ENCODE results near the gene PRB3. TPM values are rescaled to one million over a fixed set of nuclear protein-coding genes. Genes with fewer than 3 reads are reported as not detected.

Gene PRB3
- total RNA-seq, result 0.10 TPM

GRCh38 chr12:11269607-11270006 lies at the start of gene PRB3:
TSS of gene PRB3 (minus strand) at chr12:11269707. CDS start at chr12:11269669, 38 bp downstream.
- H3K27me3 ChIP-seq (ENCODE audit: insufficient read depth, low read length), result no peaks in the 10 kb centered on the region
- no peaks in the 10 kb centered on the region for H3K4me1 ChIP-seq (ENCODE audit: insufficient read depth, low read length)
- no peaks in the 10 kb centered on the region for H3K9me3 ChIP-seq (ENCODE audit: low read depth, low read length)
- H3K4me3 ChIP-seq (ENCODE audit: low read length), result no peak within 1 kb of the TSS

GRCh38 chr12:11310336-11310735 lies 40.8 kb upstream of the PRB3 start, which contains the start of gene PRB4:
TSS of gene PRB4 (minus strand) at chr12:11310436. CDS start at chr12:11310398, 38 bp downstream.
- no peaks in the 10 kb centered on the region for H3K27me3 ChIP-seq (ENCODE audit: insufficient read depth, low read length)
- no peaks in the 10 kb centered on the region for H3K4me1 ChIP-seq (ENCODE audit: insufficient read depth, low read length)
- H3K9me3 ChIP-seq (ENCODE audit: low read depth, low read length), result no peaks in the 10 kb centered on the region

DNA sequence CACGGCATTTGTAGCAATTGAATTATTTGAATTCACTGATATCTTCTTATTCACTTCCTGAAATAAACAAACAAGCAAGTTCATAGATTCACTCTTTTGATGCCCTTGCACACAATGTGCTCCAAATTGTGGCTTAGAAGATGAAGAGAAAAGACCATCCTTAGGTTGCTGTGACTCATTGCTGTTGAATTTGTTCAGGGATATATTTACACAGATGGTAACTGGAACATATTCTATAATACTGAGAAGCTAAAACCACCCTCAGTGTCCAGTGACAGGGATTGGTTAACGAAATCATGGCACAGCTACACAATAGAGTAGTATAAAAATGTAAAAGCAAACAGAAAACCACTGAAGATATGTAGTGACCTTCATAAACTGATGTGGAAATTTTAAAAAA lies 37.6 kb upstream of the PRB3 start:
- H3K4me3 ChIP-seq (ENCODE audit: low read length), result no peak overlapping the region
- H3K9me3 ChIP-seq (ENCODE audit: low read depth, low read length), result no peaks in the 10 kb centered on the region
- H3K4me1 ChIP-seq (ENCODE audit: insufficient read depth, low read length), result no peaks in the 10 kb centered on the region
- no peaks in the 10 kb centered on the region for H3K27me3 ChIP-seq (ENCODE audit: insufficient read depth, low read length)

More at GRCh38 chr12:11310336-11310735, 40.8 kb upstream of the PRB3 start, which contains the start of gene PRB4:
- no peak within 1 kb of the TSS for H3K4me3 ChIP-seq (ENCODE audit: low read length)

GRCh38 chr12:11273449-11273848 lies 3.9 kb upstream of the PRB3 start:
- Histone ChIP-seq H3K27me3 (ENCODE audit: insufficient read depth, low read length) (no peaks in the 10 kb centered on the region), H3K4me1 (ENCODE audit: insufficient read depth, low read length) (no peaks in the 10 kb centered on the region), H3K4me3 (ENCODE audit: low read length) (no peak overlapping the region), H3K9me3 (ENCODE audit: low read depth, low read length) (no peaks in the 10 kb centered on the region)

GRCh38 chr12:11264501-11264900 lies 5.0 kb downstream of the PRB3 start:
- no peaks in the 10 kb centered on the region for H3K4me1 ChIP-seq (ENCODE audit: insufficient read depth, low read length)
- H3K4me3 ChIP-seq (ENCODE audit: low read length), result no peak overlapping the region
- H3K27me3 ChIP-seq (ENCODE audit: insufficient read depth, low read length), result no peaks in the 10 kb centered on the region
- no peaks in the 10 kb centered on the region for H3K9me3 ChIP-seq (ENCODE audit: low read depth, low read length)

DNA sequence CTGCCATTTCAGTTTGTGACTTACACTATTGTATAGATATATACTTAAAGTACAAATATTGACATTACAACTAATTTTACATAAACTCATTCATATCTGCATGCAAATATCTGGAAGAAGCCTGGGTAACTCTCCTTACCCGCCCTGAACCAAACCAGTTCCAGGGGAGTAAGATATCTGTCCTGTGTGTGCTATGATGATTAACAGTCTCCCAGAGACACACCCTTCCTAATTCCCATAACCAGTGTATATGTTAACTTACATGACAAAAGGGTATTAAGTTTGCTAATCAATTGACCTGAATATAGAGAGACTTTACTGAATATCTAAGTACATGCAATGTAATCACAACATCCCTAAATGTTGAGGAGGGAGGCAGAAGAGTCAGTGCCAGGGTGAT lies 23.0 kb downstream of the PRB3 start:
- Histone ChIP-seq H3K4me1 (ENCODE audit: insufficient read depth, low read length) (no peaks in the 10 kb centered on the region), H3K27me3 (ENCODE audit: insufficient read depth, low read length) (no peaks in the 10 kb centered on the region), H3K9me3 (ENCODE audit: low read depth, low read length) (no peaks in the 10 kb centered on the region), H3K4me3 (ENCODE audit: low read length) (no peak overlapping the region)

GRCh38 chr12:11242656-11243055 lies 26.9 kb downstream of the PRB3 start:
- Histone ChIP-seq H3K27me3 (ENCODE audit: insufficient read depth, low read length) (no peaks in the 10 kb centered on the region), H3K4me1 (ENCODE audit: insufficient read depth, low read length) (no peaks in the 10 kb centered on the region), H3K4me3 (ENCODE audit: low read length) (no peak overlapping the region), H3K9me3 (ENCODE audit: low read depth, low read length) (no peaks in the 10 kb centered on the region)

- Histone ChIP-seq H3K4me3 (ENCODE audit: low read length) (no peak overlapping the region), H3K27me3 (ENCODE audit: insufficient read depth, low read length) (no peaks in the 10 kb centered on the region), H3K9me3 (ENCODE audit: low read depth, low read length) (no peaks in the 10 kb centered on the region), H3K4me1 (ENCODE audit: insufficient read depth, low read length) (no peaks in the 10 kb centered on the region)
Observed at GRCh38 chr12:11240348-11240930, 29.1 kb downstream of the PRB3 start.

DNA sequence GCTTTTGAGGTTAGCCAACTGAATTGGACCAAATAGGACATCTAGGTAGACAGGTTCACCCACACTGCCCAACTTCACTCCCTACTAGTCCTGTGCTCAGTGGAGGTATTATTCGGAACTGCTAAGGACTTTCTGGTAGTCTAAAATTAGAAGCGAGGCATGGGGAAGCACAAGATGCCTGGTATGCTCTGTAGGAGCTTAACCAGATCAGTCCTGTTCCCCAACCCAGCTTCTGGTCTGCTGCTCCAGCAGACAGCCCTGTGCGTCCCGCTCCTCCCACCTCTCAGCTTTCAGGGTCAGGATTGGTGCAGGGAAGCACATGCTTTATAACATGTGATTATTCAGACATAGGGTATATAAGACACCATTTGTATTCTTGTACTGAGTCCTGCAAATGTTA lies 31.2 kb downstream of the PRB3 start:
- no peaks in the 10 kb centered on the region for H3K27me3 ChIP-seq (ENCODE audit: insufficient read depth, low read length)
- no peaks in the 10 kb centered on the region for H3K9me3 ChIP-seq (ENCODE audit: low read depth, low read length)
- H3K4me3 ChIP-seq (ENCODE audit: low read length), result no peak overlapping the region
- no peaks in the 10 kb centered on the region for H3K4me1 ChIP-seq (ENCODE audit: insufficient read depth, low read length)

- no peaks in the 10 kb centered on the region for H3K27me3 ChIP-seq (ENCODE audit: insufficient read depth, low read length)
- H3K9me3 ChIP-seq (ENCODE audit: low read depth, low read length), result no peaks in the 10 kb centered on the region
- no peaks in the 10 kb centered on the region for H3K4me1 ChIP-seq (ENCODE audit: insufficient read depth, low read length)
- H3K4me3 ChIP-seq (ENCODE audit: low read length), result no peak overlapping the region
Observed at GRCh38 chr12:11233532-11233931, 36.0 kb downstream of the PRB3 start.

DNA sequence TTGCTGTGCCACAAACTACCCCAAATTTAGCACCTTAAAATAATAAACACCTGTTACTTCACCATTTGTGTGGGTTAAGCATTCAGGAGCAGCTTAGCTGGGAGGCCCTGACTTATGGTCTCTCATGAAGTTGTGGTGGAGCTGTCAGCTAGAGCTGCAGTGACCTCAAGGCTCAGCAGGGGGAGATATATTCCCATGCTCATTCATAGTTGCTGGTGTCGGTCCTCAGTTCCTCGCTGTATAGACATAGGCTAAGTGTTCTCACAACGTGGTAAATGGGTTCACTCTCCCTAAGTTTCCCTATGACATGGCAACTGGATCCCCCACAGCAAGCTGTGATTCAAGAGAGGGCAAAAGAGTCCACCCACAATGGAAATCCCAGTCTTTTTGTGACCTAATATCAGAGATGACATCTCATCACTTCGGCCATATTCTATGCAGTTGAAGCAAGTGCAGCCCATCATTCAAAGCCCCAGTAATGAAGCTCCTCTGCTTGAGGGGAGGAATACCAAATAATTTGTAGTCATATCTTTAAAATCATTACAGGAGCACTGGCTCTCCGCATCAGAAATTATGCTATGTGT lies 41.1 kb downstream of the PRB3 start:
- Histone ChIP-seq H3K4me1 (ENCODE audit: insufficient read depth, low read length) (no peaks in the 10 kb centered on the region), H3K4me3 (ENCODE audit: low read length) (no peak overlapping the region), H3K27me3 (ENCODE audit: insufficient read depth, low read length) (no peaks in the 10 kb centered on the region), H3K9me3 (ENCODE audit: low read depth, low read length) (no peaks in the 10 kb centered on the region)

DNA sequence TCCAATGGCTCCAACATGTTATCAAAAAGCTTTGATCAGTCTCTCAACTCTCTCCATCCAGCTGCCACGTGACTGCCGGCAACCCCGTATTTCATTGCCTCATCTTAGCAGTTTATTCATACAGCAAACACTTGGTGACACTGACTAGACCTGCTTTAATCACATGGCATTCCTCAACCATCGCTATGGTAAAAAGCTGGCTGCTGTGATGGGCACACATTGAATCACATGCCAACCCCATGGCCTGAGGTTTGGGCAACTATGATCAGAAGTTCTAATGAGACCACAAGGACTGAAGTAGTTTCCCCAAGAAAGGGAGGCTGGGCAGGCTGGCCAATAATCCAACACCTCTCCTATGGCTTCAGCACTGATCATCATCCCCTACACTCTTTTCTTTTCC lies 42.1 kb downstream of the PRB3 start:
- Histone ChIP-seq H3K4me1 (ENCODE audit: insufficient read depth, low read length) (no peaks in the 10 kb centered on the region), H3K9me3 (ENCODE audit: low read depth, low read length) (no peaks in the 10 kb centered on the region), H3K27me3 (ENCODE audit: insufficient read depth, low read length) (no peaks in the 10 kb centered on the region), H3K4me3 (ENCODE audit: low read length) (no peak overlapping the region)

Other genes starting within 250 kb of the PRB3 start
- gene TAS2R19, start 247.1 kb downstream of the PRB3 start, total RNA-seq, result 1.8 TPM
- gene TAS2R31, start 238.3 kb downstream of the PRB3 start, total RNA-seq, result 3.9 TPM
- 6.5 TPM for gene TAS2R46, start 207.4 kb downstream of the PRB3 start, total RNA-seq
- gene TAS2R43, start 177.4 kb downstream of the PRB3 start, total RNA-seq, result not detected
- gene TAS2R30, start 135.1 kb downstream of the PRB3 start, total RNA-seq, result 21.8 TPM
- 6.3 TPM for gene SMIM10L1, start 98.5 kb downstream of the PRB3 start, total RNA-seq
- gene TAS2R42, start 82.8 kb downstream of the PRB3 start, total RNA-seq, result not detected
- not detected for gene PRB4, start 40.7 kb upstream of the PRB3 start, total RNA-seq
- gene PRB2, start 125.9 kb upstream of the PRB3 start, total RNA-seq, result not detected